Fibroblast of the aortic adventitia (primary cell): ENCODE data around the gene CASQ2. TPM values are rescaled to one million over a fixed set of nuclear protein-coding genes. Genes with fewer than 3 reads are reported as not detected.
A peak's percentile ranks its signal among the peaks of the same experiment; 100 is the strongest.

ENCODE experiments used
- DNase-seq: peaks from one replicate; pipeline ENCODE4 v3.0.0-alpha.2; 2010; ENCODE audit warnings: low read depth
- H3K4me3 ChIP-seq: 2 replicates; pipeline ENCODE4 v1.5.1; 2011; ENCODE audit warnings: low read depth, mild to moderate bottlenecking, control low read depth, low read length, moderate library complexity
- CTCF ChIP-seq: IDR thresholded peaks from 2 replicates; pipeline ENCODE4 v1.5.1; 2011; ENCODE audit warnings: mild to moderate bottlenecking, low read length, control low read depth, inconsistent platforms; ENCODE audit not compliant: insufficient read depth
- total RNA-seq: library from RNA; depleted of rRNA; stranded (reverse); fragments of >200 nt; gene quantifications from 2 replicates; pipeline ENCODE4 v1.2.3, GENCODE V29; 2012; ENCODE audit warnings: low replicate concordance

CASQ2 gene
- total RNA-seq, 1 donor: not detected

GRCh38 chr1:115669886-115670285 lies 98.6 kb downstream of the CASQ2 start:
- no peak overlapping the region for H3K4me3 ChIP-seq
- DNase-seq: peak; percentile 15
- TF ChIP-seq CTCF: no peak

- no peak overlapping the region for H3K4me3 ChIP-seq
- TF ChIP-seq CTCF: no peak
- peak; percentile 59 for DNase-seq
Observed at GRCh38 chr1:115669002-115669673, 99.4 kb downstream of the CASQ2 start.

GRCh38 chr1:115668579-115668978 lies 99.9 kb downstream of the CASQ2 start:
- no peak for DNase-seq
- H3K4me3 ChIP-seq: no peak overlapping the region
- TF ChIP-seq CTCF: no peak

GRCh38 chr1:115666702-115667101 lies 101.8 kb downstream of the CASQ2 start:
- TF ChIP-seq CTCF: no peak
- DNase-seq: no peak

GRCh38 chr1:115666206-115666605 lies 102.3 kb downstream of the CASQ2 start:
- no peak for TF ChIP-seq CTCF
- no peak for DNase-seq
- H3K4me3 ChIP-seq: no peak overlapping the region

More at GRCh38 chr1:115666702-115667101, 101.8 kb downstream of the CASQ2 start:
- no peak overlapping the region for H3K4me3 ChIP-seq

GRCh38 chr1:115665319-115666096 lies 103.0 kb downstream of the CASQ2 start:
- TF ChIP-seq CTCF: no peak
- no peak overlapping the region for H3K4me3 ChIP-seq
- no peak for DNase-seq
